HG03575 (cell line): Measurements from ENCODE around the gene MYO1G.

Experiments used
- ATAC-seq: cut with Tn5 transposase; IDR thresholded peaks from one replicate; pipeline ENCODE4 v1.9.1; 2021; ENCODE audit not compliant: unreplicated experiment, insufficient number of reproducible peaks, low FRiP score; ENCODE audit errors: extremely low read depth

MYO1G gene

GRCh38 chr7:44983742-44984477 lies 5.1 kb upstream of the MYO1G start:
- ATAC-seq, result no peak

GRCh38 chr7:44982970-44983369 lies 4.2 kb upstream of the MYO1G start:
- ATAC-seq, result no peak

DNA sequence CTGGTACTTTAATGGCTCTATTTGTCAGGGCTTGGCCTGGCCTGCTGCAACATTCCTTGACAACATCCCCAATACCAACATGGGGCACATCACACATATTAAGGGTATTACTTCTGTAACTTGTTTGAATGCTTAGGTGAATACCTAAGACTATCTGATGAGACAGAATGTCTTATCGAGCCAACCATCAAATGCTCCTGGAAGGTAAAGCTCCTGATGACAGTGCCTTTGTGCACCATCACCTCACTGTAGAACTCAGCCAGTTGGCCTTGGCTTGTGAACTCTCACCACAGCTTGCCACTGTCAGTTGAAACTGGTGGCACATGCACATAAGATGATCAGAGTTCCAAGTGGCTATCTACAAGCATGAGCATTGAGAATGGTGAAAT lies 3.7 kb upstream of the MYO1G start:
- no peak for ATAC-seq

DNA sequence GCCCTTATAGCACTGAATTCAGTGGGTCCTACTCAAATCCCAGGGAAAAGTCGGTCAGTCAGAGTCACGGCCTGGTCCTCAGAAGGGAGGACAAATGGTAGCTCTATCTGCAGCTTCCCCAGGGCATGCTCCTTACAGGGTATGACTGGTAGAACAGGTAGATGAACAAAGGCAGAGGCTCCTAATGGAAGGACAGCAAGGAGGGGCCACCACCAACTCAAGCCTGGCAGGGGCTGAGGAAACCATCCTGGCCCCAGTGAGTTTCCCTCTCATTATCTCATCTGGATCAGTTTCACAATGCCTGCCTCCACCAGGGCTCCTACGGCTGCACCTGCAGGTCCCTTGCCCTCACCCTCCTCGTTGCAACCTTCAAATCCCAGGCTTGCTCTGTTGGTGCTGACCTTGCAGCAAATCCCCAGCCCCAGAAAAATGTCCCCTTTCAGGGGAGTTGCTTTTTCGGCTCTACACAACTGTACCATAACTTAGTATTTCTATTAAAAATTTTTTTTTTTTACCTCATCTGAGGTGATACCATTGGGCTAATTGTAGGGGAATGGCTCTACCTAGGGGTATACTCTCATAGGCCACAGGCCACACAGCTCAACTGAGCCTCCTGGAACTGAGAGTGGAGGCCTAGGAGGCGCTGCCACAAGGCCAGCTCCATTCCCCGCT lies 2.4 kb upstream of the MYO1G start:
- ATAC-seq, result no peak

GRCh38 chr7:44980393-44981034 lies 1.7 kb upstream of the MYO1G start:
- peak; percentile 21 for ATAC-seq

DNA sequence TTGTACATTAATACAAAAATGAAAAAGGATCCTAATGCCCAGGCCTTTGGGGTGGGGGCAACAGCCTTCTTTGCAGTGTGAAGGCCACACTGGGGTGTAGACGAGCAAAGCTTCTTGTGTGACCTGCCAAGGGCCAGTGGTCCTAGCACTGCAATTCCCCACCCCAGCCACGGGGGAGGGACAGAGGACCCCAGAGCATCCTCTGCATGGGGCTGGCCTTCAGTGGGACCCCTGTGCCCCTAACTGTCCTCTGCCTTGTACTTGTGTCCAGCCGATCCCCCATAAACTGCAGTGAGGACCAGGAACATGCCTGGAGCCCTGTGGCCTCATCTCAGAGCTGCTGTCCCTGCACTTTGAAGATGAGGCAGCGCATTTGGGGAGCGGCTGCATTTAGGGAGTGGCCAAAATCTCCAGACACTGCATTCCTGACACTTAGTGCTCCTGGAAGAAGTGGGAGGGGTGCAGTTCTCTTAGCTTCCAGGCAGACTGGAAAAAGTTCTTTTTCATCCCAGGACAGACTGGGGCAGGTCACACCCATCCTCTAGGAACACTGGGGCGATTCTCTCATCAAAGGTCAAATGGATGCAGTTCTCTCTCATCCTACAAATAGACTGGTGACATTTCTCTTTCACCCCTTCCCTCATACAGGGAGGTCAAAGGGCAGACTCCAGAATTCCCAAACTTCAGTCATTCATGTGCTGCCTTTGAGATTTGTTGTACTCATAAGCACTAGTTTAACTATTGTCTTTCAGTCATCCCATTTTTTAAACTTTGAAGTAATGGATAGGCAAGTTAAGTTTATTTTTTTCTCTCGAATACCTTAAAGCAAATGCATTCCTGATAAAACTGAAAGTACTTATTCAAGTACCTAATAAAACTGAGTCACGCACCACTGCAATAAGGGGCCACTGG lies 922 bp upstream of the MYO1G start:
- no peak for ATAC-seq

DNA sequence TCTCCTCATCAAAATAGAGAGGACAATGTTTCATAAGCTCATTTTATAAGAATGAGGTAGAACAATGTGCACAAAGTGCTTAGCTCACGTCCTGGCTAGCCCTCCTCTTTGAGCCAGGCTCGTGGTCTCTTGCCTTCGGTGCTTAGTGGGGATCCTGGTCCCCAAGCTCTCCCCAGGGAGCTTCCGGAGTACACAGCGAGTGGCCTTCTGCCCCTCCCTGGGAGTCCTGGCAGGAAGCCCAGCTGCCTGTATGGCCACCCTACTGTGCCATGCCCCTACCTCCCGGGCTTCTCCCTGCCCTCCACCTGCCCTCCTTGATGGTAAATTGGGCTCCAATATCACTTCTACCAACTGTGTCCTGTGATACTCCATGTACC lies 868 bp downstream of the MYO1G start:
- no peak for ATAC-seq

GRCh38 chr7:44977304-44977958 lies 1.4 kb downstream of the MYO1G start:
- ATAC-seq, result no peak

- ATAC-seq, result no peak
Measured at GRCh38 chr7:44976746-44977196, 2.0 kb downstream of the MYO1G start.

- no peak for ATAC-seq
Measured at GRCh38 chr7:44976040-44976745, 2.6 kb downstream of the MYO1G start.

DNA sequence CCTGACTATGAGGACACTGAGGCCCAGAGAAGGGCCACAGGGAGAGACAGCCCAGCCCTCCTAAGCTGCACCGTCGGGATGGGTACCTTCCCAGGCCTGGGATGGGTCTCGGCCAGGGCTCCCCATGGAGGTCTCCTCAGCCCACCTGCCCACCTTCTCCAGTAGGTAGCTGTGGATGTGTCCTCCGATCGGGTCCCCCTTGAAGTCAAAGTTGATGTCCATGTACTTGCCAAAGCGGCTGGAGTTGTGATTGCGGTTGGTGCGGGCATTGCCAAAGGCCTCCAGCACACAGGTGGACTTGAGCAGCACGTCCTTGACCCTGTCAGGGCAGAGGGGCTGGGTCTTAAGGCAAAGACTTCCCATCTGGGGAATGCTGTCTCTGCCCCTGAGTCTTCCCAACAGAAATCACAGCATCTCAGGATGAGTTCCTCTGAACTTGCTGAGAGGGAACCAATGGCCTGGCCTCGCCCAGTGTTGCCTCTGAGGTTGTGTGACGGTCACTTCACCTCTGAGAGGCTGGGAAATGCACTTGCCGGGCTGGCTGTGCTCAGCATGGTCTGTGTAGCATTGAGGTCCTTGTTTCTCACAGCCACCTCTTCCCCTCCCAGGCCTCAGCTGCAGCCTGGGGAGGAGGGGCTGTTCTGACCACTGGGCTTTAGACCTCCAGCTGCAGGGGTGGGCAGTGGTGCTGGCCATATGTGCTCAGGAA lies 3.3 kb downstream of the MYO1G start:
- no peak for ATAC-seq

- ATAC-seq, result no peak
Measured at GRCh38 chr7:44974549-44974948, 4.3 kb downstream of the MYO1G start.

DNA sequence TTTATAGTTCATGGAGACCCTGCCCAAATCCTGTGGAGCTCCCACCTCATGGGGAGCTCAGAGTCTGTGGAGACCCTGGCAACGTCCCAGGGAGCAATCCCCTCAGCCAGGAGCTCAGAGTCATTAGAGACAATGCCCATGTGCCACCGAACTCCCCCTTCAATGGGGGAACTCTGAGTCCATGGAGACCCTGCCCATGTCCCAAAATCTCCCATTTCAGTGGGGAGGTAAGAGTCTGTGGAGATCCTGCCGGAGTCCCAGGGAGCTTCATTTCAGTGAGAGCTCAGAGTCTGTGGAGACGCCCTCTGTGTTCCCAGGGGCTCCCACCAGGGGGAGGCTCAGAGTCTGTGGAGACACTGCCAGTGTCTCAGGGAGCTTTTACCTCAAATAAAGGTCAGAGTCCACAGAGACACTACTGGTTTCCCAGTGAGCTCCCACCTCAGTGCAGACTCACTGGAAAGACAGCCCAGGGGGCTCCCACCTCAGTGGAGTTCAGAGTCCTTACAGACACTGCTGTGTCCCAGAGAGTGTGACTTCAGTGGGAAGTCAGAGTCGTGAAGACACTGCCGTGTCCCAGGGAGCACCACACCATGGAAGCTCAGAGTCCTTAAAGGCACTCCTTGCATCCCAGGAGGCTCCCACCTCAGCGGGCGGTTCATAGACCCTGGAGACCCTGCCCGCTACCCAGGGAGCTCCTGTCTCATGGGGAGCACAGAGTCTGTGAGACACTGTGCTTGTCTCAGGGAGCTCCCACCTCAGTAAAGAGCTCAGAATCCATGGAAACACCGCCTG lies 5.0 kb downstream of the MYO1G start:
- no peak for ATAC-seq

DNA sequence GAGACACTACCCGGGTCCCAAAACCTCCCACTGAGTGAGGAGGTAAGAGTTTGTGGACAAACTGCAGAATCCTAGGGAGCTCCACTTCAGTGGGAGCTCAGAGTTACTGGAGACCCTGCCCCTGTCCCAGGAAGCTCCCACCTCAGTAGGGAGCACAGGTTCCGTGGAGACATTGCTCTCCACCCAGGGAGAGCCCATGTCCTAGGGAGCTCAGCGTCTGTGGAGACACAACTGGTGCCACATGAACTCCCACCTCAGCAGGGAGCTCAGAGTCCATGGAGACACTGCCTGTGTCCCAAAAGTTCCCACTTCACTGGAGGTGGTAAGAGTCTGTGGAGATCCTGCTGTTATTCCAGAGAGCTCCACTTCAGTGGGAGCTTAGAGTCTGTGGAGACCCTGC lies 6.3 kb downstream of the MYO1G start:
- no peak for ATAC-seq

DNA sequence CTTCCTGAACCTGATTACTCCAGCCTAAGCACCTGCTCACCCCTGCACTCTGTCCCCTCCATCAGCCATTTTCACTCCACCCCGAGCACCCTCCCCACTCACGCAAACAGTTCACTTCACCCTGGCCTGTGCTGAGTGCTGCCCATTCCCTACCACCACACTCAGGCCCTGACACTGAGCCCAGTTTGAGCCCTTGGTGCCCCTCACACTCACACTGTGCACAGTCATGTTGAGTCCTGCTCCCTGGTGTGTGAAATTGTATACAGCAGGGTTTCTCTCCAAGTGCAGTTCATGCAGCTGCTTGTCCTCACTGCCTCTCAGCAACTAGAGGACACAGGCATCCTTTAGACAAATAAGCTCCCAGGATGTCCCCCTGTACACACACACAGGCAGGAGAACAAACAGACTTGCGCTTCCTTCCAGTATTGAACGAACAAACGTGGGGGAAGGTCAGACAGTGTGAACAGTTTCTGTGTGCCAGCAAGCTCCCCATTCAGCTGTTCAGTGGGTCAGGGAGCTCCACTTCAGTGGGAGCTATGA lies 6.8 kb downstream of the MYO1G start:
- ATAC-seq, result no peak

- no peak for ATAC-seq
Measured at GRCh38 chr7:44971188-44971901, 7.5 kb downstream of the MYO1G start.
